GM12872 (cell line): ENCODE measurements around the gene ADAT3.
A peak's percentile ranks its signal among the peaks of the same experiment; 100 is the strongest.

ENCODE experiments used
- TF ChIP-seq, protein P1 (sequence below): IDR thresholded peaks from 3 replicates; pipeline ENCODE4 v1.5.1; 2011; ENCODE audit warnings: low read depth, mild to moderate bottlenecking, low read length, moderate library complexity; ENCODE audit not compliant: insufficient read depth

The ADAT3 gene

DNA sequence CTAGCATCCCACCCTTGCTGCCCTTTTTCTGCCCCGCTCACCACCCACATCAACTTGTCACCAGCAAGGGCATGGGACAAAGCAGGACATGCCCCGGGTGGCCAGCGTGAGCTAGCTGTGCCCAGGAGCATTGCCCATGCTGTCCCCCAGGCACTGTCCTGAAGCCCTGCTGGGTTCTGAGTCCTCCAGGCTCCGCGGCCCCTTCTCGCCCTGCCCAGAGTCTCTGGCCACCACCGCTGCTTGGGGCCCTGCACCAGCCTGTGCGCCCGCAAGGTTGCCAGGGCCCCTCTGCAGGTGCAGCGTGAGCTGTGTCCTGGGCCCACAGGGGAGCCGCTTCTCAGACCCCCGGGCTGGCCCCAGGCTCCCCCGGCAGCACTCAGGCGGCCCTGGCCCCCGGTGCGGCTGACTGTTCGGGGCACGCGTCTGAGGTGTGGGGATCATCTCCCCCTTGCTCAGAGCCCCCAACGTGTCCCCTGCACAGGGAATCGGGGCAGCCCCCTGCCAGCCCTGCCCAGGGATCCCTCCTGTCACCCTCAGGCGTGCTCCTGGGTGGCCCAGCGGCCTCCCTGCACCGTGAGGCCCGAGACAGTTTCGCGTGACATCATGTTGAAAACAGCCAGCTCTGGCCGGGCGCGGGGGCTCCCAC is 39.8 kb downstream of the ADAT3 start:
- TF ChIP-seq, protein P1, sequence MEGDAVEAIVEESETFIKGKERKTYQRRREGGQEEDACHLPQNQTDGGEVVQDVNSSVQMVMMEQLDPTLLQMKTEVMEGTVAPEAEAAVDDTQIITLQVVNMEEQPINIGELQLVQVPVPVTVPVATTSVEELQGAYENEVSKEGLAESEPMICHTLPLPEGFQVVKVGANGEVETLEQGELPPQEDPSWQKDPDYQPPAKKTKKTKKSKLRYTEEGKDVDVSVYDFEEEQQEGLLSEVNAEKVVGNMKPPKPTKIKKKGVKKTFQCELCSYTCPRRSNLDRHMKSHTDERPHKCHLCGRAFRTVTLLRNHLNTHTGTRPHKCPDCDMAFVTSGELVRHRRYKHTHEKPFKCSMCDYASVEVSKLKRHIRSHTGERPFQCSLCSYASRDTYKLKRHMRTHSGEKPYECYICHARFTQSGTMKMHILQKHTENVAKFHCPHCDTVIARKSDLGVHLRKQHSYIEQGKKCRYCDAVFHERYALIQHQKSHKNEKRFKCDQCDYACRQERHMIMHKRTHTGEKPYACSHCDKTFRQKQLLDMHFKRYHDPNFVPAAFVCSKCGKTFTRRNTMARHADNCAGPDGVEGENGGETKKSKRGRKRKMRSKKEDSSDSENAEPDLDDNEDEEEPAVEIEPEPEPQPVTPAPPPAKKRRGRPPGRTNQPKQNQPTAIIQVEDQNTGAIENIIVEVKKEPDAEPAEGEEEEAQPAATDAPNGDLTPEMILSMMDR: no peak

GRCh38 chr19:1945899-1946298 is 40.7 kb downstream of the ADAT3 start:
- TF ChIP-seq, protein P1: peak; percentile 58

DNA sequence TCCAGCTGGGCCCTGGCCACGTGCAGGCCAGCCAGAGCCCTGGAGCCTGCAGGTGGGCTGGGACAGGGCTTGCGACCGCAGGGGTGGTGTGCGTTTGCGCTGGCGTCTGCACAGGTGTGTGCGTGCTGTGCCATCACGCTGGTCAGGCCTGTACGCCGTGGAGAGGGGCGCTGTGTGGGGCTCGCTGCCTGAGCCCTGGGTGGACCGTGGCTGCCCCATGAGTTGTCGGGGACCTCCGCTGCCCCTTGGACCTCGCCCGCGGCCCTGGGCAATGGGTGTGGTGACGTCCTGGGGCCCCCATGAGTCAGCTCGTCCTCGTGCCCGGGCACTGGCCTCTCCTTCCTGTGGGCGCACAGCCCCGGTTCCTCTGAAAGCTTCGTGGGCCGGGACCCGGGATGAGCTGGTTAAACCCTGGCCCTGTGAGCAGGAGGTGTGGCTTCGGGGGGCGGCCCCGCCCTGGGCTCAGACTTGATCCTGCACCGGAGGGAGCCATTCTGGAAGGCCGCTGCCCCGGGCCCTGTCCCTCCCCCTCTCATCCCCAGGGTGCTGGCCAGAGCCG is 42.5 kb downstream of the ADAT3 start:
- TF ChIP-seq, protein P1: no peak

- TF ChIP-seq, protein P1: no peak
These were observed 44.3 kb downstream of the ADAT3 start for GRCh38 chr19:1949304-1950101.

GRCh38 chr19:1950640-1951039 is 45.4 kb downstream of the ADAT3 start:
- TF ChIP-seq, protein P1: no peak

- TF ChIP-seq, protein P1: no peak
These were observed 47.4 kb downstream of the ADAT3 start for GRCh38 chr19:1952635-1953034.

DNA sequence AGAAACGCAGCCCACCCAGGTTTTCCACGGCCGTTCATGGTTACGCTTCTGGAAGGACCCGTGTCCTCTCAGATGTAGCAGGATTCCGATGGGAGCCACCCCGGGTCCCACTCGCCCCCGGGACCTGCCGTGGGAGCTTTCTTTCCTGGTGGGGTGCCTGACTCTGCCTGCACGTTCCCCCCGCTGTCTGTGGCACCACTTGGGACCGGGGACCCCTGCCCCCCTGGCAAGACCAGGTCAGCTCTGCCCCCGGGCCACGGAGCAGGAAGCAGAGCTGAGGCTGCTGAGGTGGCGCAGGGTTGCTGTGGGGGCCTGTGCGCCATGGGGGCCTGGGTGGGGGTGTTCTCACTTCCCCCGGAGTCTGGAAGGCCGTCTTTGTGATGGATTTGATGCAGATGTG is 47.8 kb downstream of the ADAT3 start:
- TF ChIP-seq, protein P1: no peak
